SW 1271 (cell line): Measurements from ENCODE around the gene AP3M1.
"Not testable (repeated sequence)": the region's sequence is repeated elsewhere in the genome, so short reads cannot be mapped to it uniquely, and the experiment has no call there.

Experiments used
- DNase-seq, 2 experiments: peaks; one replicate each; lab custom pipeline; 2025; lab: John Stamatoyannopoulos, UW

AP3M1 gene, protein sequence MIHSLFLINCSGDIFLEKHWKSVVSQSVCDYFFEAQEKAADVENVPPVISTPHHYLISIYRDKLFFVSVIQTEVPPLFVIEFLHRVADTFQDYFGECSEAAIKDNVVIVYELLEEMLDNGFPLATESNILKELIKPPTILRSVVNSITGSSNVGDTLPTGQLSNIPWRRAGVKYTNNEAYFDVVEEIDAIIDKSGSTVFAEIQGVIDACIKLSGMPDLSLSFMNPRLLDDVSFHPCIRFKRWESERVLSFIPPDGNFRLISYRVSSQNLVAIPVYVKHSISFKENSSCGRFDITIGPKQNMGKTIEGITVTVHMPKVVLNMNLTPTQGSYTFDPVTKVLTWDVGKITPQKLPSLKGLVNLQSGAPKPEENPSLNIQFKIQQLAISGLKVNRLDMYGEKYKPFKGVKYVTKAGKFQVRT

DNA sequence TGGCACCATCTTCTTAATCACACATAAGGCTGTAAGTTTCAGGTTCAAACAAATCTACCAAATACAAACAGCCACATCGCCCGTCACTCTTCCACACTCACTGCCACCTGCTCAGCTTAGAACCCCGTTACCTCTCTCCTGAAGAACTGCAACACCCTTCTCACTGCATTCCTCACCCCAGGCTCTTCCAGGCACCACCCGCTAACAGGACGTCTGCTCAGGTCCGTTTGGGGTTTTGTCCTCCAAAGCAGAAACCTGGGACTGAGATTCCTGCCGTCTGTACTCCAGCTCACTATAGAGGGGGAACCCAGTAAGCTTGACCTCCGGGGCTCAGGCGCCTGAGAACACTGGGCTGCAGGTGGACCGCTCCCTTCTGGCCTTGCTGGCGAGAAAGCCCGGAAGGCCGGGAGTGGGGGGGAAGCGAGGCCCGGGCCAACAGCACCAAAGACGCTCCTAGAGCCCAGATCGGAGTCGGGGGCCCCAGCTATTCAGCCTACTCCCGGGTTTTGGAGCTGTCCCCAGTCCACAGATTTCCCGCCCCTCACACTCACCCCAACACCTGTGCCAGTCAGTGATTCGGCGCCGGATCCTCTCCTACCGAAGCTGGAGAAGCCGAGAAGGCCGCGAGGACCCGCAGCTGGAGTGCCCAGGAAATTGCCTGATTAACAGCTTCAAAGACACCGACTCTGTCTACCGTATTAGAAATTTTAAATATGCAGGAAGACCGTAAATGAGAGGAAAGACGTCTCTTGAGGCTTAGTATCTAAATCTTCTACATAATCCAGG lies at the start of gene AP3M1:
Gene AP3M1 (minus strand): TSS at position 625 of the 786 bp plus-strand sequence. CDS start 12,449 bp downstream, outside the sequence.
- no peak for DNase-seq

DNA sequence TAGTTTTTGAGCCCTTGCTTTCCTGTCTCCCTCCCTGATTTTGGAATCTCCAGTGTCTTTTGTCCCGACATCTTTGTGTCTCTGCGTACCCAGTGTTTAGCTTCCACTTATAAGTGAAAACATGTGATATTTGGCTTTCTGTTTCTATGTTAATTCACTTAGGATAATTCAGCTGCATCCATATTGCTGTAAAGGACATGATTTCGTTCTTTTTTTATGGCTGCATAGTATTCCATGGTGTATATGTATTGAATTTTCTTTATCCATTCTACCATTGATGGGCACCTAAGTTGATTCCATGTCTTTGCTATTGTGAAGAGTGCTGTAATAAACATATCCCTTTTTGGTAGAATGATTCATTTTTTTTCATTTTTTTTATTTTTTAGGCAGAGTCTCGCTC lies 48.7 kb upstream of the AP3M1 start:
- DNase-seq = no peak

DNA sequence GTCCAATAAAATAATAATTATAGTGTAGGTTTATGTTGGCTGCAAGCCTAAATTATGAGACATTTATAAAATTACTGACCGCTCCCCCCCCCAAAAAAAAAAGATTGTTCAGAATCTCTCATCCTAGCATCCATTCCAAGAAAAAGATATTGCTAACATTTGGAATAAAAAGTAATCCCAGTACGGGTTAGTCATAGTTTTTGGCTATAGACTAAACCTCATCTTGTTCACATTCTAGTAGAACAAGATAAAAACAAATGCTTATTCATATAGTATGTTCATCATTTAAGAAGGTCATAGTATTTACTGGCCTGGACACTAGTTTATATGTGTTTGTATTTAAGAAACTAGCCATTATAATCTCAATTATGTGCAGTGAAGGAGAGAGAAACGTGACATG lies 44.4 kb upstream of the AP3M1 start:
- no peak for DNase-seq

DNA sequence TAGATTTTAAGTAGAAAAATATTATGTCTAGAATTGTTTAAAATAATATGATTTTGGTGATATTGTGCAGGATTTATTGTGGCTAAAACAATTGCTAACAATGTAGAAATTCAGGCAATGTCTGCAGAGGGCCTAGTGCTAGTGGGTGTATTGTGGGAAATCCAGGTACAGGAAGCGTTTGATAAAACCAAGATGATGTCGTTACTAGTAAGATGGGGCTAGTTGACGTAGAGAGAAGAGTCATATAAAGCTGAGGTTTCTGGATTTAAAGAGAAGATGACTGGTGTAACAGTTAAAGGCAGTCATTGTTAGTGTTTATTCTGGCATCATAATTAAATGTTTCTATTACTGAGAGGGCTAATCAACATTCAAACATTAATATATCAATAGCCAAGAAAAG lies 43.9 kb upstream of the AP3M1 start:
- no peak for DNase-seq

DNA sequence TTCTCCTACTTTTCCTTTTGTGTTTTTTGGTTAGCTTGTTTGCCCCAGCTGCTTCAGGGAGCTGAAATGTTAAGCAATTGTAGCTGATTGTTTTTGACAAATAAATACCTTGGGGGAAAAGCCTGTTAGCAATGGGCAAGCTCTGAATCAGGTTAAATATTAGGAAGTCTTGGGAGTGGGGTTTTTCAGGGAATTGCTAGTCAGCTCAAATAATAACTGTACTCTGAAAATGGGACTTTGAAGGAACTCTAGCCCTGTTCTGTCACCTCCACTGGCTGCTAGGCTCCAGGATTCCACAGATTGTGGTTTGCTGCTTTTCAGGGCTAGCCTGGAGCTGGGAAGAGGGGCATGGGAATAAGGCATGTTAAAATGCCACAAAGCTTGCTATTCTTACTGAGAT lies 39.9 kb upstream of the AP3M1 start:
- no peak for DNase-seq

DNA sequence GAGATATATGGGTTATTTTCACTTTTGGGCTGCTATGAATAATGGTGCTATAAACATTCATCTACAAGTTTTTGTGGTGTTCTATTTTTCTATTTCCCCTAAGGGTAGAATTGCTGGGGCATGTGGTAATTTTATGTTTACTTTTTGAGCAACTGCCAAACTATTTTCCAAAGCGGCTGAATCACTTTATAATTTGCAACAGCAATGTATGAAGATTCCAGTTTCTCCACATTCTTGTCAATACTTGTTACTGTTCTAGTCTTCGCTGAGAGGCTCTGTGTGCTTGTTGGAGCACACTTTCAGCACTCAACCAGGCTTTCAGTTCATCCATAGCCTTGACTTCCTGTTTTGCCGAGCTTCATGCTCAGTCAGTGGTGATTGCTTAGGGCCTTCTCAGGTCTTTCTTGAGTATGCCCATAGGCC lies 39.4 kb upstream of the AP3M1 start:
- peak in 1 of 2 experiments; percentile 66 for DNase-seq

DNA sequence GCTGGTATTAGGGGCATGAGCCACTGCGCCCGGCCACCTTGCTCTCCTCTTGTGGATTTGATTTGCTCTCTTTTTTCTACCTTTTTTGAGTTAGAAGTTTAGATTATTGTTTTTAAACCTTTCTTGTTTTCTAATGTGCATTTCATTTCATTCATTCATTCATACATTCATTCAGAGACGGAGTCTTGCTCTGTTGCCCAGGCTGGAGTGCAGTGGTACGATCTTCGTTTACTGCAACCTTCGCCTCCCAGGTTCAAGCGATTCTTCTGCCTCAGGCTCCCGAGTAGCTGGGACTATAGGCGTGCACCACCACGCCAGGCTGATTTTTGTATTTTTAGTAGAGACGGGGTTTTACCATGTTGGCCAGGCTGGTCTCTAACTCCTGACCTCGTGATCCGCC lies 38.0 kb upstream of the AP3M1 start:
- DNase-seq = not testable (repeated sequence)

DNA sequence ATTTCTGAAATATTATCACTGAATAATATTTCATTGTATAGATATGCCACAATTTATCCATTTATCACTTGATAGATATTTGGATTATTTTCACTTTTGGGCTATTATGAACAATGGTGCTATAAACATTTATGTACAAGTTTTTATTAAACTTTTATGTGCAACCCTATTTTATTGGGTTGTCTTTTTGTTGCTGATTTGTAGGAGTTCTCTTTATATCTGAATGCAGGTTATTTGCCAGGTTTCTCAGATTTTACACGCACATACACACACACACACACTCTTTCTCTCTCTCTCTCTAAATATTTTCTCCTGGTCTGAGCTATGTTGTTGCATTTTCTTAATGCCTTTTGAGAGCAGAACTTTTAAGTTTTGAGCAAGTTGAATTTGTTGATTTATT lies 36.6 kb upstream of the AP3M1 start:
- no peak for DNase-seq

DNA sequence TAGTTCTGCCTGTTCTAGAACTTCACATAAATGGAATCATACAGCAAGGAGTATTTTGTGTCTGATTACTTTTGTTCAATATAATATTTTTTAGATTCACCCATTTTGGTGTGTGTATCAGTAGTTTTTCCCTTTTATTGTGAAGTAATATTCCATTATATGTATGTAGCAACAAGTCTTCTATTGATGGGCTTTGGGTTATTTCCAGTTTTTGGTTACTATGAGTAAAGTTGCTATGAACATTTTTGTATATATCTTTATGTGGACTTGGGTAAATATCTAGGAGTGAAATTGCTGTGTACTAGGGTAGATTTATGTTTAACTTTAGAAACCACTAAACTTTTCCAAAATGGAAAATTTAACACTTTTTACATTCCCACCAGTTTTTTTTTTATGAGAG lies 36.0 kb upstream of the AP3M1 start:
- no peak for DNase-seq

DNA sequence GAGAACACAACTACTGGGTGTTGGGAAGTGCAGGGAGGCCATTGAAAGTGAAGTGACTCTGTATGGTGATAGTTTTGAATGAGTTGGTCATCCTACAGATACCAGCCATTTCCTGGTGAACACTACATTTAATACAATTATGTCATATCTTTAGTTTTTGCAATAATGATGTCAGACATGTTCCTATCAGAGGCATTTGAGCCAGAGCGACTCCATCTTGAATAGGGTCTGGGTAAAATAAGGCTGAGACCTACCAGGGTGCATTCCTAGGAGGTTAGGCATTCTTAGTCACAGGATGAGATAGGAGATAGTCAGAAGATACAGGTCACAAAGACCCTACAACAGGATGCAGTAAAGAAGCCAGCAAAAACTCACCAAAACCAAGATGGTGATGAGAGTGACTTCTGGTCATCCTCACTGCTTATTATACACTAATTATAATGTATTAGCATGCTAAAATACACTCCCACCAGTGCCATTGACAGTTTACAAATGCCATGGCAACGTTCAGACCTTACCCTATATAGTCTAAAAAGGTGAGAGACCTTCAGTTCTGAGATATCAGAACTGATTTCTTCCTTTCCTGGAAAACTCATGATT lies 28.6 kb upstream of the AP3M1 start:
- no peak for DNase-seq

DNA sequence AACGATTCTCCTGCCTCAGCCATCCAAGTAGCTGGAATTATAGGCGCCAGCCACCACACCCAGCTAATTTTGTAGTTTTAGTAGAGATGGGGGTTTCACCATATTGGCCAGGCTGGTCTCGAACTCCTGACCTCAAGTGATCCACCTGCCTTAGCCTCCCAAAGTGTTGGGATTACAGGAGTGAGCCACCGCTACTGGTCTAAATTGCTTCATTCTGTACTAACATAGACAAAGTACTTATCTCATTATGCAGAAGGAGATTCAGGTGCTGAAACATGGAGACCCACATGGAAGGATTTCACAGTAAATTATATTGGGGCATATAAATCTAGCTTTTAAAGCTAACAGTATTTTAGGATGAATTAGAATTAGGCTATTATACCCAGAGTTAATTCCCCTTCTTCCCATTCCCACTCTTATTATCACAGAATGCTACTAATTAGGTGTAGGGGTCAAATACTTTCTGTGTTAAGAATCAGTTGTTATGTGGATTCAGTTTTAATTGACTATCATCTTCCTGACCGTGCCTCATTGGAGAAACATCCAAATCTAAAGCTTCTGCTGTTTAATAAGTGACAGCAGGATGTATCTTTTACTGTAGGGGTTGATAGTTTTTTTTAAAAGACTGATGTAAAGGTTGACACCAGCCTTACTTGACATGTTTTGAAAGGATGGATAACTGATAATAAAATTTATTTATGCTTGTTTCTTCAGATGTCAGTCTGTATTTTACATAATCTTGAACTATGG lies 27.6 kb upstream of the AP3M1 start:
- DNase-seq = no peak

DNA sequence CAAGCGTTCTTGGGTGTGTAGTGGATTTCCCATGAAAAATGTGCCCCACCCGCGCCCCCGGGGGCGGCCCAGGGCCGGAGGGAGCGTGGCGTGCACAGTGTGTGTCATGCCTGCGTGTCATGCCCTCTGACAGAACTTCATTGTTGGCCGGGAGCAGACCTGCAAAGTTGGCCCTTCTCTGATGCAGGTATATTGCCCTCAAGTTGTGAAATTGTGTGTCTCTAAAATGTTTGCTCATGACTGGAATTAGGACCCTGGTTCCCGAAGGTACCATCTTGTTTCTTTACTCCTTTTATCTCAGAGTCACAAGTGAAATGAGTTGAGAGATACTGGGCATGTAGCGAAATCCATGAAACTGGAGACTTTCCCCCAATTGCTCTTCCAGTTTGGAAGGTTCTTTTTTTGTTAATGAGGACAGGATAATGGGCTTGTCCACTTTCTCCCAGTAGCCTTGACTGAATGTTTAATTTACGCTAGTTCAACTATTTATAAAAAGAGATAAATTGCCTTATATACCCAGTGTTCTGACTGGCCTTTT lies 26.6 kb upstream of the AP3M1 start:
- DNase-seq = no peak

DNA sequence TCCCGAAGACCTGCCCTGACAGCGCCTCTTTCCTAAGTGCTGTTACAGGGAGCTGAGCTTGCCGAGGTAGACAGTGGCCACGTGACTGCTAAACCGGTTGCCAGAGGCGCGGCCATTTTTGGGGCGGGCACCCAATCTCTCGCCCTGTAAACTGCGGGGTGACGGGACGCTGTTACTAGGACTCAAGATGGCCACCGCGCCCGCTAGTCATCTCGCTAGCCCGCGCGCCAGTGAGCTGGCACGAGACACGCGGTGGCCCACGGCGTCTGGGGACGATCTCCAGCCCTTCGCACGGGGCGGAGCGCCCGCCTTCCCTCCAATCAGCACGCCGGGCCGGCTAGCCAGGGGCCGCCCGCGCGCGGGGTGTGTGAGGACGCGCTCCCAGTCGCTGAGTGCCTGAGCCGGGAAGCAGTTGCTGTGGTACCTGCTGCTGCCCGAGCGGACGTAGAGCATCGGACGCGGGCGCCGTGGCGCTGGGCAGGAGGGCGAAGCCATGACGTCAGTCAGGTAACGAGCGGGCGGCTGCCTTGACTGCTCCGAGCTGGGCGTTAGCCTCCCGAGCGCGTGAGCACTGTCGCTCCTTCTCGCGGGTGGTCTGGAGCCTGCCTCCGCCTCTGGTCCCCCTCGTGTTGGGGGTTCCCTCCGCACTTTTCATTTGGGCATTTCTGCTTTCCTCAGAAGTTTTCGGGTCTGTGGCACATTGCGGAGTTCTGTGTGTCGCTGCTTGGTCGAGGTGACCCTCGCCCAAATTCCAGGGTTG lies 25.9 kb upstream of the AP3M1 start:
- peak; percentile 83 to 89 for DNase-seq

DNA sequence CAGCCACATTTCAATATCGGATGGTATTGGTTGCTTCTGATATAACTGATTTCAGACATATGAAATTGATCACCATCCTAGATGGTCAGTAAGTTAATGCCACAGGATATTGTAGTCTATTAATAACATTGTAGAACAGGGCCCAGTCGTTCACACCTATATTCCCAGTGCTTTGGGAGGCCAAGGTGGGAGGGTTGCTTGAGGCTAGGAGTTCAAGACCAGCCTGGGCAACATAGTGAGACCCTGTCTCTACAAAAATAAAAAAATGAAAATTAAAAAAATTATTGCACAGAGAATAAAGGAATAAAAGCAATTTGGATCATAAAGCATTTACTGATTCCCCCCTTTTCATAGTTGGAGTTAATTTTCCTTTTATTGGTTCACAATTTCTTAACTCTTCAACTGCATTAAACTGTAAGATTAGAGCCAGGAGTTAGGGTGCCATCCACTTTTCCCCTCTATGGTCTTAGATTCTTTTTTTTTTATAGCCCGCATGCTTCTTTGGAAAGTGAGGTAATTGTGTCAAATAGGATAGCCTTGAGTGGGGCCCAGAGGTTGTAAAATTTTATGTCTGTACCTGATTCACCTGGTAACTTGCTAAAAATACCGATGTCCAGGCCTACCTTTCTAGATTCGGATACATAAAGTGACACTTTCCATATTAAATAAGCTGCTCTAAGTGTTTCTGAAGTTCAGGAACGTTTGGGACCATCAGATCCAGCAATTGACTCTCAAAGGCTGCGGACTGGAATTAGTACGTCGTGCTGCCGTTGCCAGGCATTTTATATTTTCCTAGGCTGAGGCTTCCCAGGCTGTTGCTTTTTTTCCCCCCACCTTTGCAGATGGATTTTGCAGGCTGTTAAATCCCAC lies 25.1 kb upstream of the AP3M1 start:
- DNase-seq = no peak

DNA sequence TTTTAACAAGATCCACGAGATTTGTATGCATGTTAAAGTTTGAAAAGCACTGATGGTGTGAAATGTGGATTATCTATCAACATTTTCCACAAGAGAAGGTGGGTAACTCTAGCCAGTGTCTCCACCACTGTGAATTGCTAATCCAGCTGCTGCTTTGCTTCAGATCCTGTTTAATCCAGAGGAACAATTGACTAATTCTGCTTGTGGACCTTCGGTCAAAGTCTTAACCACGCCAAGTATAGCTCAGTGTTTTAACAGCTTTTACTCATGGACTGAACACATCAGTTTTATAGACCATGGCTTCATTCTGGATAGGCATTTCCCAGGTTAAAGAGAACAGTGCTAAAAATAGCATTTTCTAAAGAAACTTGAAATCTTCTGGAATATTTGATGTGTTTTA lies 23.9 kb upstream of the AP3M1 start:
- no peak for DNase-seq

DNA sequence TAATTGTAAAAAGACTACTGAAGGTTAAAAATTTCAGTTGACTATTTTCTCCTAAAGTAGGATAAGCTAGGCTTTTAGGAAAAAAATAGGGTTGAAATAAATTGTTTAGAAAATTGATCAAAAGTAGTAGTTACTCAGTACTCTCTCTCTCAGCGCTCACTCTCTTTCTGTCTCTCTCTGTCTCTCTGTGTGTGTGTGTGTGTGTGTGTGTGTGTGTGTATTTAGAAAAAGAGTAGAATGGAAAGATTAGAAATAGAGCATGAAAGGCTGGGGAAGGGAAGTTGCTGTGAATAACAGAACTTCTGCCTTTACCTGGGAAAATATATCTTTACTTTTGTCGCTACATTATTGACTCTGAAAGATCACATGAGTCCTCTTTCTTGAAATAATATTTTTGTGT lies 21.0 kb upstream of the AP3M1 start:
- no peak for DNase-seq

DNA sequence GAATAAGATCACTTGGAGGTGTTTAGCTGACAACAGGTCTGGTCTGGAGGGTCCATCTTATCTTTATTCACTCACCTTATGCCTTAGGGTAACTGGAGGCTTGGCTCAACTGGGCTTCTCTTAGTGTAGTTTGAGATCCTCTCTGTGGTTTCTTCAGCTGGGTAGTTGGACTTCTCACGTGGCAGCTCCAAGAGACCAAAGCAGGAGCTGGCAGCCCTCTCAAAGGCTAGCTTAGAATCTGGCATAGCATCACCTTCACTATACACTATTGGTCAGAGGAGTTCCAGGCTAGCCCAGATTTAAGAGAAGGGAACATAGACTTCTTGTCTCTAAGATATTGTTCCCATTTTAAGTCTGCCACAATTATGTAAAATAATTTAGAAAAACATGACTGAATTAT lies 16.8 kb upstream of the AP3M1 start:
- DNase-seq = no peak

DNA sequence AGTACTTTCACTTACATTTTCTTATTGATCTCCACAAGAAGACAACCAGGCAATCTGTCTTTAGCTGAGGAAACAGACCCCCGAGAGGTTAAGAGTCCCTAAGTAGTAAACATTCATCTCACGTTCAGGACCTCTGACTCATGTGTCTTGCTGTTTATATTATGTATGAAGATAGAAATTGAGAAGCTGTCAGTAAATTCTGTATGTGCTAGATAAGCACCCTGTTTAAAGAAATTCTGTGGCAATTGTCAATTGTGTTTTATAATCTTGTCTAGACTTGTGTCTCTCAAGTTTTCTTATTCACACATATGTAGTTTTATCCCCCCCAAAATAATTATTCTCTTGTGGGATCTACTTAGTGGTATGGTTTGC lies 14.9 kb upstream of the AP3M1 start:
- no peak for DNase-seq

DNA sequence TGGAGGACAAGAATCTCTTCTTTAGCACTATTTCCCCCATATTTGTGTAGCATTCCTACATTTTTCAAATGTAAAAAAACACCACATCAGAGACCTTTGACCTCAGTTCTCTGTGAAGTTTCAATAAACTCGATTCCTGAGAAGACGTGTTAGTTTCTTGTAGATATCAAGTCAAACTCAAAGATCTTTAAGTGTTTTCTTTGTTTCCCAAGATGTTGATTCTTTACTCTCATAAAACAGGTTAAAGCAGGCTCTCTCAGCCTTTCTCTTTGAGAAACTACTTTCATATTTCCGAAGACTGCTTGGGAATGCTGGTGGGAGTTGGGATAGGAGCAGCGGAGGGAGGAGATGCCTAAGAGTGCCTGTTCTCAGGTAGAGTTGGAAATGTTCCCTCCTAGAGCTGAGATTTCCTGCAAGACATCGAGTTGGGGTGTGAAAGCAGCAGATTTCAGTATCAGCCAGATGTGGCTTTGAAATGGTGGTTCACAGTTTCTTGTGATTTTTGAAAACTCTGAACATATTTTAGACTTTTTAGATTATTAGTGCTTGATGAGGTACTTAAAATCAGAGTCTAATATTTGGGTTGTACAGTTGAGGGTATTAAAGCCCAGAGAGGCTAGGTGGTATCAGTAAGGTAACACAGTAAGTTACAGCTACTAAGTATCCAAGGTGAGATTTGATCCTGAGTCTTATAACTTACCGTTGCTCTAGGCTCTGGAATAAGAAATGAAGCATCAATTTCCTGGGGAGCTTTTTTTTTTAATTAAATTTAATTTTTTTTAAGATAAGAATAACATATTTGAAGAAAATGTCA lies 14.3 kb upstream of the AP3M1 start:
- no peak for DNase-seq
